SK-MEL-5 (cell line): ENCODE measurements around the gene KIAA1671. TPM values are rescaled to one million over a fixed set of nuclear protein-coding genes. Genes with fewer than 3 reads are reported as not detected.
A peak's percentile ranks its signal among the peaks of the same experiment; 100 is the strongest.

Experiments used
- DNase-seq: peaks from one replicate; pipeline ENCODE4 v3.0.0-alpha.2; 2016; ENCODE audit warnings: low read depth, low spot score
- in situ Hi-C: cut with HindIII; loops from 2 replicates; pipeline ENCODE4 v1.10.0; 2016; ENCODE audit warnings: low sequenced_read_pairs, high pct_unique_total_duplicates, low pct_unique_long_range_greater_than_20kb
- total RNA-seq: library from RNA; depleted of rRNA; stranded (reverse); fragments of >200 nt; shearing (Covaris generic); gene quantifications from 2 replicates; pipeline ENCODE4 v1.2.3, GENCODE V29; 2014

Gene KIAA1671
- total RNA-seq, 1 experiment from 2014 or later: 3.0 TPM

- in situ Hi-C loops: no loop called here
- DNase-seq: no peak
These were observed 4.6 kb upstream of the KIAA1671 start for GRCh38 chr22:24947881-24948280.

- no peak for DNase-seq
- in situ Hi-C loops: no loop called here
These were observed 3.9 kb upstream of the KIAA1671 start for GRCh38 chr22:24948356-24949202.

GRCh38 chr22:24950272-24950902, 2.1 kb upstream of the KIAA1671 start:
- peak; percentile 46 for DNase-seq
- in situ Hi-C loops: no loop called here

GRCh38 chr22:24952837-24953383, 394 bp downstream of the KIAA1671 start:
- in situ Hi-C loops: no loop called here
- DNase-seq: peak; percentile 61

GRCh38 chr22:24953384-24954113, 1.0 kb downstream of the KIAA1671 start:
- in situ Hi-C loops: no loop called here
- no peak for DNase-seq

GRCh38 chr22:24954114-24954463, 1.6 kb downstream of the KIAA1671 start:
- in situ Hi-C loops: no loop called here
- DNase-seq: no peak

- in situ Hi-C loops: no loop called here
These were observed 2.3 kb downstream of the KIAA1671 start for GRCh38 chr22:24954856-24955255.

GRCh38 chr22:24957043-24957442, 4.5 kb downstream of the KIAA1671 start:
- in situ Hi-C loops: no loop called here
- no peak for DNase-seq

More at GRCh38 chr22:24954856-24955255, 2.3 kb downstream of the KIAA1671 start:
- DNase-seq: no peak

GRCh38 chr22:24961217-24961844, 8.8 kb downstream of the KIAA1671 start:
- DNase-seq: no peak
- in situ Hi-C loops: no loop called here

GRCh38 chr22:24962094-24962493, 9.6 kb downstream of the KIAA1671 start:
- no peak for DNase-seq
- in situ Hi-C loops: no loop called here

- no peak for DNase-seq
- in situ Hi-C loops: no loop called here
These were observed 10.3 kb downstream of the KIAA1671 start for GRCh38 chr22:24962835-24963234.

GRCh38 chr22:24964441-24964840, 11.9 kb downstream of the KIAA1671 start:
- in situ Hi-C loops: no loop called here
- no peak for DNase-seq

- in situ Hi-C loops: no loop called here
- DNase-seq: no peak
These were observed 13.5 kb downstream of the KIAA1671 start for GRCh38 chr22:24965822-24966626.

GRCh38 chr22:24968066-24968561, 15.6 kb downstream of the KIAA1671 start:
- no peak for DNase-seq
- in situ Hi-C loops: no loop called here

GRCh38 chr22:24969560-24970301, 17.2 kb downstream of the KIAA1671 start:
- no peak for DNase-seq
- in situ Hi-C loops: no loop called here

GRCh38 chr22:24972369-24972768, 19.9 kb downstream of the KIAA1671 start:
- in situ Hi-C loops: no loop called here

More at GRCh38 chr22:24972369-24972768, 19.9 kb downstream of the KIAA1671 start:
- DNase-seq: no peak
